HG02763 (cell line): Measurements from ENCODE around the gene ELAC1.
"Not testable (repeated sequence)": the region's sequence is repeated elsewhere in the genome, so short reads cannot be mapped to it uniquely, and the experiment has no call there.

Experiments used
- ATAC-seq: cut with Tn5 transposase; IDR thresholded peaks from one replicate; pipeline ENCODE4 v1.9.1; 2021; ENCODE audit warnings: mild to moderate bottlenecking, moderate library complexity; ENCODE audit not compliant: unreplicated experiment

The ELAC1 gene

GRCh38 chr18:50967714-50968661, at the start of gene ELAC1:
ELAC1 (plus strand) TSS chr18:50968040; CDS start chr18:50974405, 6,365 bp downstream.
- ATAC-seq, result peak; percentile 95

GRCh38 chr18:50918153-50918552, 49.7 kb upstream of the ELAC1 start:
- ATAC-seq, result no peak

- no peak for ATAC-seq
Observed at GRCh38 chr18:50924372-50924771, 43.5 kb upstream of the ELAC1 start.

GRCh38 chr18:50926521-50926920, 41.3 kb upstream of the ELAC1 start:
- ATAC-seq, result no peak

- ATAC-seq, result no peak
Observed at GRCh38 chr18:50928551-50928950, 39.3 kb upstream of the ELAC1 start.

GRCh38 chr18:50933684-50934083, 34.2 kb upstream of the ELAC1 start:
- ATAC-seq, result no peak

- ATAC-seq, result no peak
Observed at GRCh38 chr18:50934545-50935211, 33.2 kb upstream of the ELAC1 start.

GRCh38 chr18:50935493-50936191, 32.2 kb upstream of the ELAC1 start:
- ATAC-seq, result no peak

- ATAC-seq, result no peak
Observed at GRCh38 chr18:50937183-50937582, 30.7 kb upstream of the ELAC1 start.

- no peak for ATAC-seq
Observed at GRCh38 chr18:50938912-50939311, 28.9 kb upstream of the ELAC1 start.

- no peak for ATAC-seq
Observed at GRCh38 chr18:50944245-50944932, 23.5 kb upstream of the ELAC1 start.

GRCh38 chr18:50945918-50946317, 21.9 kb upstream of the ELAC1 start:
- ATAC-seq, result not testable (repeated sequence)

GRCh38 chr18:50947899-50948298, 19.9 kb upstream of the ELAC1 start:
- ATAC-seq, result no peak

- no peak for ATAC-seq
Observed at GRCh38 chr18:50949185-50949584, 18.7 kb upstream of the ELAC1 start.

GRCh38 chr18:50950626-50951025, 17.2 kb upstream of the ELAC1 start:
- no peak for ATAC-seq

GRCh38 chr18:50953822-50954221, 14.0 kb upstream of the ELAC1 start:
- no peak for ATAC-seq

GRCh38 chr18:50955253-50955652, 12.6 kb upstream of the ELAC1 start:
- no peak for ATAC-seq

GRCh38 chr18:50956116-50956515, 11.7 kb upstream of the ELAC1 start:
- no peak for ATAC-seq

GRCh38 chr18:50961974-50962373, 5.9 kb upstream of the ELAC1 start:
- no peak for ATAC-seq

GRCh38 chr18:50969448-50969847, 1.6 kb downstream of the ELAC1 start:
- no peak for ATAC-seq

- ATAC-seq, result no peak
Observed at GRCh38 chr18:50970006-50970405, 2.2 kb downstream of the ELAC1 start.
